CD4-positive, alpha-beta memory T cell (primary cell): ENCODE results near the gene GAA. TPM values are rescaled to one million over a fixed set of nuclear protein-coding genes. Genes with fewer than 3 reads are reported as not detected.
"Not testable (repeated sequence)": the region's sequence is repeated elsewhere in the genome, so short reads cannot be mapped to it uniquely, and the experiment has no call there.

ENCODE experiments used
- CTCF ChIA-PET: fragments of 350-600 bp; sonication (Branson Sonifier 250); formaldehyde crosslinking; loops from one replicate; lab custom pipeline; 2021; ENCODE audit warnings: inconsistent platforms; ENCODE audit not compliant: partially characterized antibody; lab: Charles Lee
- POLR2A ChIA-PET: fragments of 350-600 bp; sonication (Branson Sonifier 250); formaldehyde crosslinking; loops from one replicate; lab custom pipeline; 2021; ENCODE audit not compliant: partially characterized antibody; lab: Charles Lee
- DNase-seq, 5 donors: peaks; one replicate each; pipeline versions ENCODE4 v3.0.0 to v3.0.0-alpha.2; 2020 to 2022; ENCODE audit warnings: mixed read lengths in 1 of 5
- H3K27ac ChIP-seq: one replicate; pipeline ENCODE4 v1.7.0; 2013; ENCODE audit warnings: low read depth, low read length
- H3K27me3 ChIP-seq: 2 replicates; pipeline ENCODE4 v1.7.0; 2013; ENCODE audit warnings: mild to moderate bottlenecking, low read length, moderate library complexity; ENCODE audit not compliant: insufficient read depth
- H3K36me3 ChIP-seq: 2 replicates; pipeline ENCODE4 v1.7.0; 2013; ENCODE audit warnings: mild to moderate bottlenecking, low read length, moderate library complexity; ENCODE audit not compliant: insufficient read depth
- H3K4me1 ChIP-seq: 2 replicates; pipeline ENCODE4 v1.7.0; 2013; ENCODE audit warnings: mild to moderate bottlenecking, low read length, moderate library complexity; ENCODE audit not compliant: insufficient read depth
- H3K4me3 ChIP-seq, 2 donors: one replicate each; pipeline ENCODE4 v1.7.0; 2013; ENCODE audit warnings: low read length in 2 of 2, mild to moderate bottlenecking in 1 of 2
- H3K9me3 ChIP-seq, 2 donors: one replicate each; pipeline ENCODE4 v1.7.0; 2013; ENCODE audit warnings: low read length in 2 of 2, control low read depth in 1 of 2; ENCODE audit not compliant: control insufficient read depth in 1 of 2
- H3K27ac Mint-ChIP-seq, 7 donors: one replicate each; pipeline ENCODE4 v1.8.0; 2020 to 2021; ENCODE audit warnings: mixed read lengths in 7 of 7, mild to moderate bottlenecking in 6 of 7, inconsistent platforms in 3 of 7, moderate library complexity in 3 of 7
- H3K27me3 Mint-ChIP-seq, 2 donors: one replicate each; pipeline ENCODE4 v1.8.0; 2020 to 2021; ENCODE audit warnings: mixed read lengths in 2 of 2
- H3K36me3 Mint-ChIP-seq, 2 donors: one replicate each; pipeline ENCODE4 v1.8.0; 2020 to 2021; ENCODE audit warnings: mixed read lengths in 2 of 2, inconsistent platforms in 1 of 2, mild to moderate bottlenecking in 1 of 2
- H3K4me1 Mint-ChIP-seq, 4 donors: one replicate each; pipeline ENCODE4 v1.8.0; 2020 to 2021; ENCODE audit warnings: mixed read lengths in 4 of 4, mild to moderate bottlenecking in 1 of 4
- H3K4me3 Mint-ChIP-seq, 8 donors: one replicate each; pipeline ENCODE4 v1.8.0; 2020 to 2021; ENCODE audit warnings: mixed read lengths in 8 of 8, mild to moderate bottlenecking in 7 of 8, moderate library complexity in 6 of 8, inconsistent platforms in 3 of 8
- H3K9me3 Mint-ChIP-seq, 8 donors: one replicate each; pipeline ENCODE4 v1.8.0; 2020 to 2021; ENCODE audit warnings: mixed read lengths in 8 of 8, mild to moderate bottlenecking in 5 of 8, inconsistent platforms in 3 of 8, moderate library complexity in 1 of 8
- intact Hi-C: fragments of 100-400 bp; cut with micrococcal nuclease; formaldehyde crosslinking; loops from one replicate; pipeline ENCODE4 v1.15.1; 2023
- polyA plus RNA-seq, 2 donors: library from polyadenylated mRNA; unstranded; fragments of 300-500 nt; fragmentation: Illumina TruSeq; gene quantifications; one replicate each; pipeline ENCODE4 v1.2.3, GENCODE V29; 2021
- total RNA-seq, 2 experiments: library from RNA; stranded (reverse); gene quantifications; one replicate each; pipeline ENCODE4 v1.2.3, GENCODE V29; 2021

Gene GAA
- total and polyA plus RNA-seq, 4 experiments from 2014 or later, result 14.5 to 44.8 (median 28.2) TPM

DNA sequence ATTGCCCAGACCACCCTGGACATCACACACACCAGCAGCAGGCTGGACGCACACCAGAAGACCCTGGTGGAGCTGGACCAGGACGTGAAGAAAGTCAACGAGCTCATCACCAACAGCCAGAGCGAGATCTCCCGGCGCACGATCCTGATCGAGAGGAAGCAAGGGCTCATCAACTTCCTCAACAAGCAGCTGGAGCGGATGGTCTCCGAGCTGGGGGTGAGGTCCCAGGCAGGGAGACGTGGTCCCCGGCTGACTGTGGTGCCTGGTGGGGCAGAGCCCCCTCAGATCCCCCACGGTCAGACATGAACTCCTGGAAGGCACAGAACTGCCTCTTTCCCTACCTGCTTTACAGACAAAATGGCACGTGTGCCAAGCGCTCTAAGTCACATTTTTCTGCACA, 16.6 kb upstream of the GAA start:
- no peak overlapping the region for H3K27ac Mint-ChIP-seq
- CTCF ChIA-PET, result interaction anchor here (1.3 kb wide), 1 partner anchor 17 kb away, joined by 3 read pairs; the partner anchor contains the start of gene GAA
- POLR2A ChIA-PET, result no interaction called here
- no peaks in the 10 kb centered on the region for H3K9me3 Mint-ChIP-seq
- Histone ChIP-seq H3K4me1 (peaks cover 6% of the 10 kb centered on the region), H3K4me3 (no peak overlapping the region), H3K27me3 (no peaks in the 10 kb centered on the region), H3K27ac (no peak overlapping the region), H3K9me3 (no peaks in the 10 kb centered on the region), H3K36me3 (no peaks in the 10 kb centered on the region)
- H3K4me1 Mint-ChIP-seq, result peaks cover 0 to 6% (median 2%) of the 10 kb centered on the region in 4 donors
- peaks cover 2 to 5% of the 10 kb centered on the region in 2 donors for H3K27me3 Mint-ChIP-seq
- intact Hi-C loops, result loop anchor here (10.0 kb wide), 1 partner anchor 80 kb away; no protein-coding TSS in a partner anchor
- no peak for DNase-seq
- H3K4me3 Mint-ChIP-seq, result no peak overlapping the region
- no peaks in the 10 kb centered on the region for H3K36me3 Mint-ChIP-seq

DNA sequence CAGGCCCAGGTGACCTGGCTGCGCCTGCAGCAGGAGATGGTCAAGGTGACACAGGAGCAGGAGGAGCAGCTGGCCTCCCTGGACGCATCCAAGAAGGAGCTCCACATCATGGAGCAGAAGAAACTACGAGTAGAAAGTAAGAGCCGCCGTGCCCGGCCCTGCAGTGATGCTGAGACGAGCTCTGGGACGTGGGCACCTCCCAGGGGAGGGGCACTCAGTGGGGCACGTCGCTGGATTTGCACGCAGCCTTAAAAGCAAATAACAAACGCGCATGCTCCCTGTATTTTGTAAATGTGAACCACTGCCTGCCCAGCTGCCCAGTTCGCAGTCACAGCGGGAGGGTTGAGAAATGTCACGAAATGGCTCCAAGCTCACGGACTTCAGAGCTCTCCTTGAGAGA, 15.3 kb upstream of the GAA start:
- peaks cover 2 to 5% of the 10 kb centered on the region in 2 donors for H3K27me3 Mint-ChIP-seq
- no peaks in the 10 kb centered on the region for H3K36me3 ChIP-seq
- no peaks in the 10 kb centered on the region for H3K9me3 ChIP-seq
- no peak overlapping the region for H3K4me3 ChIP-seq
- H3K4me1 ChIP-seq, result peaks cover 6% of the 10 kb centered on the region
- H3K4me3 Mint-ChIP-seq, result no peak overlapping the region
- no peak overlapping the region for H3K27ac Mint-ChIP-seq
- no peak overlapping the region for H3K27ac ChIP-seq
- CTCF ChIA-PET, result interaction anchor here (0.7 to 1.3 kb wide), 2 partner anchors 15 to 252 kb away, joined by 3 read pairs; partner anchors contain the start of gene GAA
- H3K9me3 Mint-ChIP-seq, result no peaks in the 10 kb centered on the region
- intact Hi-C loops, result loop anchor here (10.0 kb wide), 1 partner anchor 81 kb away; no protein-coding TSS in a partner anchor
- no peaks in the 10 kb centered on the region for H3K36me3 Mint-ChIP-seq
- no peaks in the 10 kb centered on the region for H3K27me3 ChIP-seq
- DNase-seq, result no peak
- peaks cover 0 to 6% (median 2%) of the 10 kb centered on the region in 4 donors for H3K4me1 Mint-ChIP-seq
- POLR2A ChIA-PET, result no interaction called here

DNA sequence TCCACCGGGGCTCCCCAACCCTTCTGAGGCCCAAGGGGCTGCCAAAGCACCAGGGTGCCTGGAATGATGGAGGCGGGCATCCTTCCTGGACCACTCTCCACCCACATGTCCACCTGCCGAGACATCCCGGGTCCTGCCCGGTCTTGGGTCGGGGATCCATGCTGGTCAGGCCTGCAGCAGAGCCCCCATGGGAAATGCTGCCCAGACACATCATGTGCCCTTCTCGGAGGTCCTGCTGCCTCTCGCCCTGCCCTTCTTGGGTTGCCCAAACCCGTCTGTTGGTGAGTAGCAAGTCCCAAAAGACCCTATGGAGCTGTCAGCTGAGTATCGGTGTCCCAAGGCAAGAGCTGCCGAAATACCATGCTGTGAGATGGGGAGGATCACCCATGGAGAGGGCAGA, 14.8 kb upstream of the GAA start:
- ChIA-PET POLR2A (no interaction called here), CTCF (interaction anchor here (1.3 kb wide), 1 partner anchor 41 kb away, joined by 3 read pairs; no protein-coding TSS in a partner anchor)
- Mint-ChIP-seq H3K36me3 (no peaks in the 10 kb centered on the region), H3K27ac (no peak overlapping the region), H3K4me3 (no peak overlapping the region), H3K9me3 (no peaks in the 10 kb centered on the region), H3K4me1 (peaks cover 0 to 6% (median 2%) of the 10 kb centered on the region in 4 donors), H3K27me3 (peaks cover 2 to 5% of the 10 kb centered on the region in 2 donors)
- H3K9me3 ChIP-seq, result no peaks in the 10 kb centered on the region
- intact Hi-C loops, result loop anchor here (10.0 kb wide), 1 partner anchor 82 kb away; no protein-coding TSS in a partner anchor
- H3K4me3 ChIP-seq, result no peak overlapping the region
- DNase-seq, result no peak
- H3K27me3 ChIP-seq, result no peaks in the 10 kb centered on the region
- H3K4me1 ChIP-seq, result peaks cover 6% of the 10 kb centered on the region
- H3K36me3 ChIP-seq, result no peaks in the 10 kb centered on the region
- H3K27ac ChIP-seq, result no peak overlapping the region

DNA sequence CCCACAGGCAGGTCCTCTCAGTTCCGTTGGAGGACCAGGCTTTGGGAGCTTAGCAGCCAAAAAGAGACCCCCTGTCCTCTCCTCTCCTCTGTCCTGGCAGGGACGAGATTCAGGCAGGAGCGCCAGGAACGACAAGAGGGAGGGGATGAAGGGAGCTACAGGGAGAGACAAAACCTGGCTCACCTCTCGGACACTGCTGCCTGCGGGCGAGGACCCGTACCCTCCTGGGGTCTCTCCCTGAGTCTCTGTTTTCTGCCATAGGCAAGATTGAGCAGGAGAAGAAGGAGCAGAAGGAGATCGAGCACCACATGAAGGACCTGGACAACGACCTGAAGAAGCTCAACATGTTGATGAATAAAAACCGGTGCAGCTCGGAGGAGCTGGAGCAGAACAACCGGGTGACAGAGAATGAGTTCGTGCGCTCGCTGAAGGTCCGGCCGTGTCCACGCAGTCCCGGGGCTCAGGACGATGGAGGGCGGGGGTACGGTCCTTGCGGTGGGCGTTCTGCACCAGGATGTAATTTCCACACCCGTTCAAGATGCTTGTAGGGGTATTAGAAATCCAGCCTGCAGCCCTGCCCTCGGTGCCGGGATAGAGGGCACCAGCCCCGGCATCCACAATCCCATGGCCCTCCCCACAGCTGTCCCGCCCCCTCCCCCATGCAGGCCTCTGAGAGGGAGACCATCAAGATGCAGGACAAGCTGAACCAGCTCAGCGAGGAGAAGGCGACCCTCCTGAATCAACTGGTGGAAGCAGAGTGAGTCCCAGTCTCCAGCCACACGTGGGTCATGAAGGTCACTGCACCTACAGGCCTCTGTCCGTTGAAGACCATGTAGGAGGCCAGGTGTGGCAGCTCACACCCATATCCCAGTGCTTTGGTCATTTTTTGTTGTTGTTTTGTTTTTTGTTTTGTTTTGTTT, 13.8 kb upstream of the GAA start:
- Mint-ChIP-seq H3K36me3 (no peaks in the 10 kb centered on the region), H3K9me3 (no peaks in the 10 kb centered on the region), H3K27ac (peak overlapping the region in 1 of 7 donors; percentile 29), H3K4me3 (no peak overlapping the region), H3K4me1 (peaks cover 0 to 3% (median 2%) of the 10 kb centered on the region in 4 donors), H3K27me3 (peaks cover 2 to 5% of the 10 kb centered on the region in 2 donors)
- H3K27ac ChIP-seq, result no peak overlapping the region
- POLR2A ChIA-PET, result no interaction called here
- CTCF ChIA-PET, result interaction anchor here (1.3 to 2.2 kb wide), 2 partner anchors 14 to 40 kb away, joined by 3 to 10 read pairs; partner anchors contain the start of gene GAA
- H3K4me1 ChIP-seq, result peaks cover 3% of the 10 kb centered on the region
- no peak for DNase-seq
- intact Hi-C loops, result loop anchor here (10.0 kb wide), 1 partner anchor 83 kb away; no protein-coding TSS in a partner anchor
- H3K4me3 ChIP-seq, result no peak overlapping the region
- no peaks in the 10 kb centered on the region for H3K27me3 ChIP-seq
- no peaks in the 10 kb centered on the region for H3K36me3 ChIP-seq
- no peaks in the 10 kb centered on the region for H3K9me3 ChIP-seq

DNA sequence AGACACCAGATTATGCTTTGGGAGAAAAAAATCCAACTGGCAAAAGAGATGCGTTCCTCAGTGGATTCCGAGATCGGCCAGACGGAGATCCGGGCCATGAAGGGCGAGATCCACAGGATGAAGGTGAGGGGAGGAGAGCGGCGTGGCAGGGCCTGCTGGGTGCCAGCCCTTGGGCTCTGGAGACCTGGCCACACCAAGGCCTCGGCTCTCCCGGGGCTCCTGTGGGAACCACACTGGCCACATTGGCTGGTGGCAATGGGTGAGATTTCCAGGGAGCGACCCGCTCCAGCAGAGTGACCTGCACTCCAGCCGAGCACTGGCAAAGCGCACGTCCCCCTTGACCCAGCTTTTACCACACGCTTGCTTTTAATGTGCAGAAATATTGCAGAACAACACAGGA, 11.6 kb upstream of the GAA start:
- H3K36me3 Mint-ChIP-seq, result no peaks in the 10 kb centered on the region
- intact Hi-C loops, result loop anchor here (10.0 kb wide), 1 partner anchor 85 kb away; no protein-coding TSS in a partner anchor
- H3K9me3 ChIP-seq, result no peaks in the 10 kb centered on the region
- H3K27me3 Mint-ChIP-seq, result peaks cover 0 to 5% of the 10 kb centered on the region in 2 donors
- no peaks in the 10 kb centered on the region for H3K36me3 ChIP-seq
- ChIA-PET POLR2A (no interaction called here), CTCF (interaction anchor here (2.2 kb wide), 1 partner anchor 12 kb away, joined by 10 read pairs; the partner anchor contains the start of gene GAA)
- H3K27me3 ChIP-seq, result no peaks in the 10 kb centered on the region
- no peak overlapping the region for H3K27ac Mint-ChIP-seq
- H3K4me1 Mint-ChIP-seq, result no peaks in the 10 kb centered on the region
- no peak overlapping the region for H3K4me3 ChIP-seq
- no peak overlapping the region for H3K27ac ChIP-seq
- H3K4me1 ChIP-seq, result no peaks in the 10 kb centered on the region
- no peak for DNase-seq
- no peak overlapping the region for H3K4me3 Mint-ChIP-seq
- H3K9me3 Mint-ChIP-seq, result no peaks in the 10 kb centered on the region

DNA sequence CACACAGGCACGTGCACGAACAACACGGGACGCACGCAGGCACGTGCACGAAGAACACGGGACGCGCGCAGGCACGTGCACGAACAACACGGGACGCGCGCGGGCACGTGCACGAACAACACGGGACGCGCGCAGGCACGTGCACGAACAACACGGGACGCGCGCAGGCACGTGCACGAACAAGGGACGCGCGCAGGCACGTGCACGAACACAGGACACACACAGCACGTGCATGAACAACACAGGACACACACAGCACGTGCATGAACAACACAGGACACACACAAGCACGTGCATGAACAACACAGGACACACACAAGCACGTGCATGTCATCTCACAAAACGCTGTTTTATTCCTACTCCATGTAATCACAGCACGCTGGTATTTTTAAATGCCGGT, 11.2 kb upstream of the GAA start:
- CTCF ChIA-PET, H3K4me3 Mint-ChIP-seq, H3K9me3 Mint-ChIP-seq, H3K36me3 Mint-ChIP-seq, H3K9me3 ChIP-seq, H3K36me3 ChIP-seq, DNase-seq, H3K27ac ChIP-seq, H3K4me3 ChIP-seq, intact Hi-C loops, H3K27me3 ChIP-seq, H3K4me1 ChIP-seq, H3K27me3 Mint-ChIP-seq, POLR2A ChIA-PET, H3K4me1 Mint-ChIP-seq: not testable (repeated sequence)
- peak overlapping the region in 1 of 7 donors; percentile 32 for H3K27ac Mint-ChIP-seq

DNA sequence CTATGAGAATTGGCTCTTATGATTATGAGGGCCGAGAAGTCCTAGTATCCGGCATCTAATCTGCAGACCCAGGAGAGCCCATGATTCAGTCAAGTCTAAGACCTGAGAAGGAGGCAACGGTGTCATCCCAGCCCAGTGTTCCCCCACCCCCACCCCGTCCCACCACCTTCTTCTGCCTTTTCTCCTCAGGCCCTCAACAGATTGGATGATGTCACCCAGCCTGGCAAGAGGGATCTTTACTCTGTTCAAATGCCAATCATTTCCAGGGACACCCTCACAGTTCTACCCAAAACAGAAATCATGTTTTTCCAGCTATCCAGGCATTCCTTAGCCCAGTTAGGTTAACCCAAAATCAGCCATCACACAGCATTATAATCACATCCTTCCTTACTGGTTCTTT, 10.0 kb upstream of the GAA start:
- H3K4me1 Mint-ChIP-seq, result no peaks in the 10 kb centered on the region
- Histone ChIP-seq H3K27ac (no peak overlapping the region), H3K27me3 (no peaks in the 10 kb centered on the region), H3K36me3 (no peaks in the 10 kb centered on the region), H3K9me3 (no peaks in the 10 kb centered on the region), H3K4me3 (no peak overlapping the region), H3K4me1 (no peaks in the 10 kb centered on the region)
- ChIA-PET CTCF (no interaction called here), POLR2A (no interaction called here)
- H3K36me3 Mint-ChIP-seq, result no peaks in the 10 kb centered on the region
- DNase-seq, result no peak
- no peaks in the 10 kb centered on the region for H3K9me3 Mint-ChIP-seq
- no peak overlapping the region for H3K27ac Mint-ChIP-seq
- intact Hi-C loops, result no loop called here
- H3K27me3 Mint-ChIP-seq, result peaks cover 0 to 5% of the 10 kb centered on the region in 2 donors
- no peak overlapping the region for H3K4me3 Mint-ChIP-seq
